Activated CD4-positive, alpha-beta T cell treated with anti-CD3 and anti-CD28 coated beads, Interleukin-2, amount 50 U/mL, for 48 hours (primary cell): ENCODE measurements around the gene UPP1.

Experiments
- DNase-seq, 2 experiments: peaks; one replicate each; pipeline ENCODE4 v3.0.0-alpha.2; 2020

UPP1 gene

DNA sequence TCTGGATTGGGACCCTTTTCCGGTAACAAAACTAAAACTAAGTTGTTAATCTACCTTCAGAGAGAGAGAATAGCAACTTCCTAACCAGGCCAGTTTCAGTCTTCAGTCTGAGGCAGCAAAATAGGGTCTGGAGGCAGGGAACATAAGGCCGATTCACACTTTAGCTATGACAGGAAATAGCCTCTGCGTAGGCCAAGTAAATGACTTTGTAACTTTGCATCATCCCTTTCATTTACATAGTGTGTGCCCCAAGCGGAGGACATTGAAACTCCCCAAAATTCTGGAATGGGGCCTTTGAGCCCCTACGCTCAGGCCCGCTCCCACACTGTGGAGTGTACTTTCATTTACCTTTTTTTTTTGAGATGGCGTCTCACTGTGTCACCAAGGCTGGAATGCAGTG is 1.7 kb upstream of the UPP1 start:
- DNase-seq: no peak

DNA sequence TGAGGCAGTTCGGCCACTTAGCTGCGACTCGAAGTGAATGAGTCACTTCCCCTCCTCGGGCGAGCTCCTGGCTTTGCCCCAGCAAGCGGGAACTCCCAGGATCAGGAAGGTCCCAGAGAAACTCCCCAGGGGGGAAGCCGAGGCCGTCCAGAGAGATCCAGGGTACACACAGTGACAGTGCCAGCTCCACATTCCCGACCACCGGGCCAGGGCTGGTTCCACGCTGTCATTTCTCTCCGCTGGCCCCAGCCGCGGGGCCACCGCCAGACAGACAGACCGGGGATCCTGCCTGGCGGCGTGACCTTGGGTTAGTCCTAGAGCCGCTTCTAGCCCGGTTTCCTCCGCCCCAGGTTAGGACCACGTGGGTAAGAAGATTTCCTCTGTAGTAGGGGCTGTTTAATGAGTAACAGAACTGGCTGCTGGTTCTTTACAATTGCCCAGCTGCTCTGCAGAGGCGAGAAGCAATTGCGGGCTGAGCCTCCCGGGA is 463 bp upstream of the UPP1 start:
- no peak for DNase-seq

DNA sequence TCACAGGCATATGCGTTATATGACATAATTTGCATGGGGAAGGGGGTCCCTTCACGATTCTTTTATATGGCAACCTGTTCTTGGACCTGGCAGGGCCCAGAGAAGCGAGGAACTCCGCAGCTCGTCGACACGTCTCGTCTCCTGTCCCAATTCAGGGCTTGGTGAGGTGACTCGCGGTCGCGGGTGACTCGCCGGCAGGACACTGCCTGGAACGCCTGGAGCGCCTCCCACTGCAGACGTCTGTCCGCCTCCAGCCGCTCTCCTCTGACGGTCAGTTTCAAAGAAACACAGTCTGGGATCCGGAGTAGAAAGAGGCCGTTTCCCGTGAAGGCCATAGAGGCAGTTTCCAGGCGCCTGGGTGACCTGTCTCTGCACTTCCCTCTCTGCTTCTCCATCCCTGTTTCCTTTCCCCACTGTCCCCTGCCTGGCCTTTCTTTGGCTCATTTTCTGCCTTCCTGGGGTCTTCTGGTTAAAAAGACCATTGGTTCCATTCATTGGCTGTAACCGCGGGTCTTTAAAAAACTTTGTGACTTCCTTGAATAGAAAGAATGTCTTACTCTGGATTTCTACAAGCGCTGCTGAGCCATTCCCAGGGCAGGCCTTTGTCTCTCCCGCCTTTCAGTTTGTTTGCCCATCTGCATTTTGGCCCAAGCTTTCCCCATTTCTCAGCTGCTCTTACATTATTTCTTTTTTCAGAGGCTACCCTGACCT is 1.2 kb downstream of the UPP1 start:
- no peak for DNase-seq

DNA sequence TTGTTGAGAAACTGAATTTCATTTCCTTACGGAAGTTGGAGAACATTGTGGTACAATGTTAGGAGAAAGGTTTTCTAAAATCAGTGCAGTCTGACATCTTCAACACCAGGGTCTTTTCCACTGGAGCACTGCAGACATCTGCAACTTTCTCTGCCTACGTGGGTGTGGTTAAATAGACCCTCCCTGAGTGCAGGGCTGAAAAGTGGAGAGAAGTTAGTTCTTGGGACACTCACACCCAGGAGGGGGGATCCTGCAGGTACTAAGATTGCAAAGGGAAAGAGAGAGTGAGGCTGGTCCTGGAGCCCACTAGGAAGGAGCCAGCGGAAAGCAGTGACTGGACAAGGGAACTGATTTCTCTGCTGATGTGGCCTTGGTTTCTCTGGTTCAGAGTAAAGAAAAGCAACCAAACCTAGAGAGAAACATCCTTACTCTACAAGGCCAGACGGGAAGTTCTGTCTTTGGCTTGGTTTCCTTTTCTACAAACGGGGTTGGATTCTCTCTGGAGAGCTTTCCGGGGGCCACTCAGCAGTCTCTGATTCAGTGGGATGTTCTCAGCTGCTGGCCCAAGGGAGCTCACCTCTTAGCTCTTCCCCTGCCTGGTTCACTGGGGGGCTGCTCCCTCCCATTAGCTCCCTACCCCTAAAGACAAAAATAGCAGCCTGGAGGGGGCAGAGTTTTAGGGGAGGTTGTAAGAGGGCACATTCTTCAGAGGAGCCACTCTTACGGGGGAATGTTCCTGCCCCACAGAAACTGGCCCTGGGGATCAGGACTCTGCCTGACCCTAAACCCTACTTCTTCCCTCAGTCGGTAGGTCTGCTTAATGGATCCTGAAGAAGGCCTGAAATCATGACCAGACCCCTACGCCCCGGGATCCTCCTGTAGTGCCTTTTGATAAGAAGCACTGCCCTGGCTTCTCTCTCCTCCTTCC is 2.7 kb downstream of the UPP1 start:
- DNase-seq: no peak

DNA sequence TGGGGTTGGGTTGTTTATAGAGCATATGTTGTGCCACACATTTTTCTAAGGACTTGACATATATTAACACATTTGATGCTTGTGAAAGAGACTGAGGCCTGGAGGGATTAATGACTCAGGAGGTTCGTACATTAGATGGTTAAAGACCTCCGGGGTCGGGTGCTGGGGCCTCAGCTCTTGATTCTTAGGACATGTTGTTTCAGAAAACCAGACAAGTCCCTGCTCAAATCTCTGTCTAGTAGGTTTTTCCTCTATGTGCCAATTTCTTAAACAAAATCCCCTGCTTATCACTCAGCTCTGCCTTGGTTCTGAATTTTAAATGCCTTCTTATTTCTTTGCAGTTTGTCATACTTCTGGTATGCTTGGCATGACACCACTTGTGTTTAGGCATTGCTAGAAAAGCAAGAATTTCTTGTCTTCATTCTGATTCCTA is 5.8 kb downstream of the UPP1 start:
- DNase-seq: no peak

DNA sequence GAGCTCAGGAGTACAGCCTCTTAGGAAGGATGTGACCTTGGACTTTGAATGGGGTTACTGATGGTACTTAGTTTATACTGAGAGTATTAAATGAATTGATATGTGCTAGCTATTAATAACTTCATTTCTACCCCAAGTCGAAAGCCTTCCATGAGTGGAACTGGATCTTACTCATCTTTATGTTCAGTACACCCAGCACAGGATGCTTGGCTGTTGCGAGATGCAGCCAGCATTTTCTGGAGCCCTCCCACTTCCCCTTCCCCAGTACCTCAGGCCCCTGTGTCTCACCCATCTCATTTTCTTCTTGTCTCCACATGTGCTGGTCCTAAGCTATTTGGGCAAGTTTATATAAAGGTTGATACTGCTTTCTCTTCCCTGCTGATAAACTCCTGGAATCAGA is 7.2 kb downstream of the UPP1 start:
- DNase-seq: no peak

DNA sequence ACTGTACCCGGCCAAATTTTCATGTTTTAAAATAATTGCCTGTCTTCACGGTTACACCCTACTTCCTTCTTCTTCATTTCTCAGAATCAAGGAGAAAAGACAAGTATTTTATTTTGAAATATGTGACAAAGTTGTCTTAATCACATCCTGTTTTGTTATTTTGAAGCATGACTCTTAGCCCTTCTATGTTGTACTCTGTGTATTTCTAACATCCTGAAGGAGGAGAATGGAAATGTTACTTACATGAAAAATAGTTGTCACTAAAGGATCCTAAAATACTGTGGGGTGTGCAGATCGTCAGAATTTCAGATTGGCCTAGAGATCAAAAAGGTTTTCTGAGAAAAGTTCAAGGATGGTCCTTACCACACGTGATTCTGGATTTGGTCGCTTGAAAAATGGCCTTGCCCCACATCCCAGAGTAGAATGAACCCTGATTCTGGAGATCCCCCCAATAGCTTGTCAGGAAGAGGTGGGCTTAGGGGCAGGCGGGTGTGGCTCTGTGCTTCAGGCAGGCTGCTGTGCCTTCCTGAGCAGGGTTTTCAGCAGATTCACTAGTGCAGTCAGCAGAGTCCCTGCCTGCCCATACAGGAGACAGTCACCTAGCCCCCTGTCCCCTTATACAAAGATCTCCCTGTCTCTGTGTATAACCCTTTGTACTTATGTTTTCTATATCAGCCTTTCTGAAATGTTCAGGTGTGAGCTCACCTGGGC is 8.6 kb downstream of the UPP1 start:
- no peak for DNase-seq

DNA sequence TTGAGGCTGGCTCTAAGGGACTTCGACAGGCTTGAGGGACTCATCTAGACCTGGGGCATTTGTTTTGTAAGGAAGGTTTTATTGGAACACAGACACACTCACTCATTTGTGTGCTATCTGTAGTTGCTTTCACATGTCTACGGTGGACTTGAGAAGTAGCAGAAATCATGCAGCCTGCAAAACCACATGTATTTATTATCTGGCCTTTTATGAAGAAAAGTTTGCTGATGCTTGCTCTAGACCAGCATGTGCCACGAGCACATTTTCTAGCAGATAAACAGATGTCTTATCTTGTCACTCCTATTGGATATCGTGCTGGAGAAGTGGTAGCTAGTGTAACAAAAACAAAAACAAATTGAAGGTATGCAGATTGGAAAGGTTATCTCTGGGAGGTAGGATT is 9.8 kb downstream of the UPP1 start:
- no peak for DNase-seq

DNA sequence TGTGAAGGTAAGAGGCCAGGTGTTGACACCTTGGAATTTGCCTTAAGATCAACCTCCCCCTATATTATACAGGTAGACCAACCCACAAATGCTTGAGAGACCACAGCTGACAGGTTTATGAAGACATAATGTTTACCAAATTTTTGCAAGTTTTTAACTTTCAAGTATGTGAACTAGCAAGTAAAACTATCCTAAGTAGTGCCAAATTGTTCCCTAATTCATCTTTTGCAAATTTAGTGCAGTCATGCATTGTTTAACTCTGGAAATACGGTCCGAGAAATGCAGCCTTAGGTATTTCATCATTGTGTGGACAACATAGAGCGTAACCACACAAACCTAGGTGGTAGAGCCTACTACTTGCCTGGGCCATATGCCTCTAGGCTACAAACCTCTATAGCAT is 10.7 kb downstream of the UPP1 start:
- no peak for DNase-seq

DNA sequence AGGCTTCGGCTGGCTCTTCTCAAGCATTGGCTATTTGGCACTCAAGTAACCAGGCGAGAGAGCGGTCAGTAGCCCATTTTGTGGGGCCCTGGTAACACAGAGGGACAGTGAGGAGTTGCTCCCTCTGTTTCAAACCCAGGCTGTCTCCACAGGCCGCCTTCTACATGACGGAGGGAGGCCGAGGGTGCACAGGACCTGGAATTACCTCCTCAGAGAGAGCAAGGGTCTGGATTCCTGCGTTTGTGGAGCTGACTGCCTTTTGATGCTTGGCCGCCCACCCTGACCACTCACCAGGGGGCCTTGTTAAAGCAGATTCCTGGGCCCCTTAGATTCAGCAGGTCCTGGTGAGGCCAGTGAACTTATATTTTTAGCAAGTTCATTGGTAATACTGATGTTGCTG is 12.3 kb downstream of the UPP1 start:
- DNase-seq: no peak

DNA sequence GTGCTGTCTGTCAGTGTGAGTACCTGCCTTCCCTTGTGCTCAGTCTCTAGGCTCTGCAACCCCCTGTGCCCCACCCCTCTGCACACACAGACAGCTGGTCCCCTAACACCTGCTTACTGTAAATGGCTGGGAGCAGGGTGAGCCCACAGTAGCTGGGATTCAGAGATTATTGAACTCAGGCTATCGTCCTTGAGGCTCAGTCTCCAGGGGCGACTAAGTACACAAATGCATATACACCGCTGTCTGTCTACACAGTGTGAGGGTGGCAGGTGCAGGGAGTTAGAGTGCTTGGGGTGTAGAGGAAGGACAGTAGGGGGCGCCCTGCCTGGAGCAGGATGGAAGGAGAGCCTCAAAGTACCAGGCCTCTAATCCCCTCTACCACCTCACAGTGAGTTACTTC is 12.9 kb downstream of the UPP1 start:
- DNase-seq: no peak

DNA sequence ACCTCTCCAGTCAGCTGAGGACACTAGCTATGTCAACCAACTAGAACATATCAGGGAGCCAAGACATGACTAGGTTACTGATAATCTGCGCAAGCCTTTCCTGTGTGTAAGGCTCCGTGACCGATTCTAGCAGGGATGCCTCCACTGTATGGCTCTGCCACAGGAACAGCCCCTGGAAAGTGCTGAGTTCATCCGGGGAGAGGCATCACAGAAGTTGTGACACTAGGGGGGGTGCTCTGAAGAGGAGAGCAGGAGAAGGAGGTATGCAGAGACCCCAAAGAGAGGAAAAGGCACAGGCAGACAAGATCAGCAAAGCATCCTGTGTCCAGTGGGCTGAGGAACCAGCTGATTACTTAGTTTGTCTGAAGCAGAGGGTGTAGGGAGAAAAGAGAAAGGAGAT is 13.5 kb downstream of the UPP1 start:
- no peak for DNase-seq

DNA sequence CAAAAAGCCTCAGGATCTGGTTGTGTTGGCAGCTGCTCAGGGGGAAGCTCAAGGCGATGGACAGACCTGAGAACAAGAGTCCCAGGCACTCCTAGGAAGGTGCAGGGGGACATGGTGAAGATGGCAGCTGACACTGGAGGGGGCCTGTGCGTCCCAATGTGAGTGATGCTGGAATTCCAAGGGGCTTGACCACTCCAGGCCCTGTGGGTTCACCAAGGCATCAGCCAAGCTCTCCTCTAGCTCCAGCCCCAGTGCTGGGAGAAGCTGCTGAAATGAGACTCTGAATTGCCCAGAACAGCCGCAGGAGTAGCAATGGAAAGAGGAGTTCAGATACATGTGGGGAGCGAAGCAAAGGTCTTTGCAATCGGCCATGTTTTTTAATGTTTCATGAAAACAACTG is 16.0 kb downstream of the UPP1 start:
- no peak for DNase-seq

DNA sequence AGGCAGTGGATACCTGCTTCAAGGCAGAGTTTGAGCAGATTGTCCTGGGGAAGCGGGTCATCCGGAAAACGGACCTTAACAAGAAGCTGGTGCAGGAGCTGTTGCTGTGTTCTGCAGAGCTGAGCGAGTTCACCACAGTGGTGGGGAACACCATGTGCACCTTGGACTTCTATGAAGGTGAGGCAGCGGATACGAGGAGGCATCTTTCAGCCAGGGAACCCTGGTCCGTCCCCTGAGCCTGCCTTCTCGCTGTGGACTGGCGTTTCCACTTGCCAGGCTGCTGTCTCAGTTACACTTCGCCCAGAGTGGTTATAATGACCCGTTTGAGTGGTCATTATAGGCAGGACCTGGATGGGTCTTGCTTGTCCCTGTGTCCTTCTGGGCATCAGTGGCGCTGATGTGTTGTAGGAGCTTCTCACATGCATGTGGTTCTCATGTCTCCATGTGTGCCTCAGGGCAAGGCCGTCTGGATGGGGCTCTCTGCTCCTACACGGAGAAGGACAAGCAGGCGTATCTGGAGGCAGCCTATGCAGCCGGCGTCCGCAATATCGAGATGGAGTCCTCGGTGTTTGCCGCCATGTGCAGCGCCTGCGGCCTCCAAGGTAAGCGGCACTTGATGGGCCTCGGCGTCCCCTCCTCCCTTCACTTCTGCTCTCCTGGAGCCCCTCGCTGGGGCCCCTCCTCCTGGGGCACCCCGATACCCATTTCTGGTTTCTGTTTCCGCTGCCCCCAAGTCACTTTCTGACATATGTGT is 18.0 kb downstream of the UPP1 start:
- DNase-seq: no peak

DNA sequence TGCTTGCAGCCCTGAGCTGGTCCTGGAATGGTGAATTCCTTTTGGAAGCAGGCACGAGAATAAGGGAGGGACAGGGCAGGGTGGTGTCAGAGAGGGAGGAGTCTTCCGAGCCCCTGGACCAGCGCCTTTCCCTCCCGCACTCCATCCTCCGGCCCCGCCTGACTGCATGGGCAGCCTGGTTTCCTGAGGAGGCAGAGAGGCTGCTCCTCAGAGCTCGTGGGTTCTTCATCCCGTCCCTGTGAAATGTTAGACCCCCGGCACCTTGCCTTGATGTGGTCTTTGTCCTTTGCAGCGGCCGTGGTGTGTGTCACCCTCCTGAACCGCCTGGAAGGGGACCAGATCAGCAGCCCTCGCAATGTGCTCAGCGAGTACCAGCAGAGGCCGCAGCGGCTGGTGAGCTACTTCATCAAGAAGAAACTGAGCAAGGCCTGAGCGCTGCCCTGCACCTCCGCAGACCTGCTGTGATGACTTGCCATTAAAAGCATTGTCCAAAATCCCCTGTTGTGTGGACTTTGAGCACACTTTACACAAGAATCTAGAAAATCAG is 18.9 kb downstream of the UPP1 start:
- DNase-seq: no peak

DNA sequence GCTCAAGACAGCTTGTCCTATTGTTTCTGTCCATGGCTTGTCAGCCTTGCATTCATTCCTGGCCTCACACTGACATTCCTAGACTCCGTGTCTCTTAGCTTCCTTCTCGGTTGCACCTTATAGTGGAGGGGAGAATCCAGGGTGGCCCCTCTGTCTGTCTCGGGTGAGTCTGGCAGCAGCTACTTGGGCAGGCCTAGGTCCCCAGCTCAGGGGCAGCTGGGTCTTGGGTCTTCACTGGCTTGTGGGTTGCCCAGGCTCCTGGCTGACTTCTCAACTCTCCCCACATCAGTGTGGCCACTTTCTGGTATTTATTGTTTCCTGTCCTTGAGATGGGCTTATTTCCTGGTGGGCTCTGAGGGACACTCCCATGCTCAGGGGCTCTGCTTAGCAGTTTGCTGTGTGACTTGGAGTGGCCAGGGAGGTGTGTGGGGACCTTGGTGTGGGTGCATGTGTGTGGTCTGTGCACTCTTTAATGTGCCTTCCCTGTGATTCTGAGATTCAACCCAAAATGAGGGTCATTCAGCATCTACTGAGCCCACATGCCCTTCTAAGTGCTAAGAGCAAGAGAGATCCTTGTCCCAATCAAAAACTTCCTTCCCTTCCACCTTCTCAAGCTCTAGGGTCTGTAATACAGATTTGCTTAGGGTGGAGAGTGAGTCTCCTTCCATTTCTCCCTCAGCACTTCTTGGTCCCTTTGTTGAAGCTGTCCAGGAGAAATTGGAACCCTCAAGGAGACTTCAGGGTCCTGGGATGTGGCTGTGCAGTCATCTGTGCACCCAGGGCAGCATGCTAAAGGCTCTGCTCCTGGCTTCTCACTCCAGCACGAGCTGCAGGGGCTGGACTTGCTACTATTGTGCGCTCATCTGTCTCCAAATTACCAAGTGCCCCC is 20.1 kb downstream of the UPP1 start:
- no peak for DNase-seq

DNA sequence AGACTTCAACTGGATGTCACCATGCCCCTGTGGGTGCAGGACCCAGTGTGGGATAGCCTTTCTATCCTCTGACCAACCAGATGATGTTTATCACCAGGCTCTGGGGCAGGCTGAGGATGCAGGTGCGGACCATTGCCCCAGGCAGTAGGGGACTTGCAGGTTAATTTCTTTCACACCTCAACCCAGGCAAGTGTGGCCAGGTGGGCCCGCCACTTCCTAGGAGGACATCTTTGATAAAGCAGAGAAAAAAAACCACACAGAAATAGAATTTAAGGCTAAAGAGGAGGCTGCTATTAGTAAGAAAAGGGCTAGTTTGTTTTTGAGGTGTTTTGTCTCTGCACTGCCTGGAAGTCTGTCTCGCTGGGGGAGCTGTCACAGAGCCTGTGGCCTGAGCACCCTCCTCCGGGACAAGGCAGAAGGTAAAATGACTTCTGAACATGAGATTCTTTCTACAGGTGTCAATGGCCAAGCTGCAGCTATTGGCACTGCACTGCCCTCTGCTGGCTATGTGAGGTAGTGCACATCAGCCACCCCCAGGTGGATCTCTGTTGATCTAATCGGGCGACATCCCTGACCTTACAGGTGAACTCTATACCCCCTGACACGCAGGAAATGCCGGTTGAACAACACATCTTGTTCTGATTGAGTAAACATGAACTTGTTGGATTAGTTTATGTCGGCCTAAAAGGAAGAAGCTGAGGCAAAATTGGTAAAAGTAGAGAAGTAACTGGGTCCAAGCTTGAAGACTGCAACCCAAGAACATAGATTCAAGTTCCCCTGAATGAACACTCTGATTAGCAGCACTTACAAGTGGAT is 21.0 kb downstream of the UPP1 start:
- peak; percentile 94 for DNase-seq

DNA sequence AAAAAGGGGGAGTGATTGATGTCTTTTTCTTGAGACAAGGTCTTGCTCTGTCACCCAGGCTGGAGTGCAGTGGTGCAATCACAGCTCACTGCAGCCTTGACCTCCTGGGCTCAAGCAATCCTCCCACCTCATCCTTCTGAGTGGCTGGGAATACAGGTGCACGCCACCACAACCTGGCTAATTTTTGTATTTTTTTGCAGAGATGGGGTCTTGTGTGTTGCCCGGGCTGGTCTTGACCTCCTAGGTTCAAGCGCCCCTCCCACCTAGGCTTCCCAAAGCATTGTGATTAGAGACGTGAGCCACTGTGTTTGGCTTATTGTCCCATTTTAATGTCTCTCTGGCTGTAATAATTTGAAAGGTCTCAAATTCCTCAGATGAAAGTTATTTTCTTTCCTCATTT is 21.8 kb downstream of the UPP1 start:
- DNase-seq: no peak

DNA sequence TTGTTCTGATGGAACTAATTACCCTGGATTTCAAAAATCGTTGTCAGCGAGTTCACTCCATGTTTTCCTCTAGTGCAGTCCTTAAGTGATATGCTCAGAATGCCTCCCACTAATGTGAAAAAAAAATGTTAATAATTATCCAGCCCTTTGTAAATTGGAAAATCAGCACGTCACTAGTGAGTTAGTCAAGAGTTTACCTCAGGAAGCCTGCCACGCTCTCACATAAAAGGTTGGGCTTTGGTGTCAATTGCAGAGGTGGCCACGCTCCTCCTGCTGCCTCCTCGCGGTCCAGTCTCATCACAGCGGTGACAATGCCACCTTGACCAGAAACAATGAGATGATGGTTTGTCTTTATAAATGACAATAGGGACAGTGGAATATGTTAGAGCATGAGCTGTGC is 22.5 kb downstream of the UPP1 start:
- DNase-seq: no peak

DNA sequence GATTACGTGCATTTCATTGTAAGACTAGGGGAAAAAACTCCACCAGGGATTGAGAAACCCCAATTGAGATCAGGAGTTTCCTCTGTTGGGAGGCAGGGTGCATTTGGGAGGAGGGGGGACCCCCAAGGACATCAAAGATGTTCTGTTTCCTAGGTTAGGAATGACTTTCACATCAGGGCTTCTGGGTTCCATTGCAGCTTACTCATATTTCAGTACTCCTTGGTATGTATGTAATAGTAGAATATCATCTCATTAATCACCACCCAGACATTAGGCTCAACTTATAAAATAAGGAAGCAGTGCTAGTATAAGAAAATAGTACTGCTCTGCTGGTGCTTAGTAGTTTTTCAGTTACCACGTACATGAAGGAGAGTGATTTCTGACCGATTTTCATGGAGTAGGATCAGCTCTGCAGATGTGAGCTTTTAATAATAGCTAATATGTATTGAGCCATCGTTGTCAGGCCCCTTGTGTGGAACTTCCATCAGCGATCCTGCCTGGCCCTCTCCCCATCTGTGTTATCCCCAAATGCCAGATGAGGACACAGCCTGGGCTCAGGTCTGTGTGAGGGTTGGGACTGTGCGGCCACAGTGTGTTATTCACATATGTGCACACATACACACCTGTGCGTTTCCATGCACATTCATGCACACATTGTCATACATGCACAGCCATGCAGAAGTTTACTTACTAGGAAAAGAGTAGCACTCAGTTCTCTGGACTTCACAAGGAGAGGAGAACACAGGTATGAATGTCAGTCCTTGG is 23.5 kb downstream of the UPP1 start:
- DNase-seq: no peak
